HEK293 (cell line): ENCODE measurements around the gene PRM3.

ENCODE experiments used
- CTCF ChIA-PET: fragments of 350-600 bp; formaldehyde crosslinking; extraction: SDS; loops from one replicate; lab custom pipeline; 2021; ENCODE audit warnings: antibody characterized with exemption; lab: Yijun Ruan, JAX
- POLR2A ChIA-PET: fragments of 300-600 bp; formaldehyde crosslinking; extraction: SDS; loops from one replicate; lab custom pipeline; 2020; ENCODE audit warnings: antibody characterized with exemption, inconsistent platforms; lab: Yijun Ruan, JAX
- H3K27ac ChIP-seq: fragments of 200-500 bp; sonication (Bioruptor generic); 2 replicates; pipeline ENCODE4 v1.5.1; 2014; ENCODE audit warnings: low read depth, low read length, control low read depth, inconsistent platforms; ENCODE audit errors: extremely low read depth
- H3K36me3 ChIP-seq, 2 experiments: fragments of 200-500 bp in 1 of 2; sonication (Bioruptor generic) in 1 of 2; 1 replicate in 1 of 2; 2 replicates in 1 of 2; pipeline ENCODE4 v1.5.1; 2014 to 2017; ENCODE audit warnings: inconsistent platforms in 2 of 2, low read length in 2 of 2; ENCODE audit not compliant: control insufficient read depth in 2 of 2, insufficient read depth in 1 of 2
- H3K4me1 ChIP-seq: fragments of 200-500 bp; sonication (Bioruptor generic); 2 replicates; pipeline ENCODE4 v1.5.1; 2014; ENCODE audit warnings: mild to moderate bottlenecking, low read length, inconsistent platforms; ENCODE audit not compliant: control insufficient read depth, insufficient read depth
- H3K4me3 ChIP-seq: 2 replicates; pipeline ENCODE4 v1.5.1; 2011; ENCODE audit warnings: low read depth, mild to moderate bottlenecking, control low read depth, low read length, moderate library complexity
- H3K9me3 ChIP-seq: fragments of 200-500 bp; sonication (Bioruptor generic); 2 replicates; pipeline ENCODE4 v1.5.1; 2014; ENCODE audit warnings: low read depth, low read length, inconsistent platforms; ENCODE audit not compliant: control insufficient read depth, insufficient read depth
- IKZF3 ChIP-seq: fragments of 450-650 bp; IDR thresholded peaks from 2 replicates; pipeline ENCODE4 v1.5.0; 2018; ENCODE audit warnings: missing biosample characterization, mild to moderate bottlenecking, missing genetic modification characterization, moderate library complexity
- MYNN ChIP-seq: fragments of 450-650 bp; formaldehyde crosslinking; IDR thresholded peaks from 2 replicates; pipeline ENCODE4 v1.5.1; 2016; ENCODE audit warnings: missing biosample characterization, missing genetic modification characterization, borderline replicate concordance
- MZF1 ChIP-seq: fragments of 450-650 bp; formaldehyde crosslinking; IDR thresholded peaks from 2 replicates; pipeline ENCODE4 v1.5.1; 2017; ENCODE audit warnings: missing biosample characterization, missing genetic modification characterization, borderline replicate concordance
- ZNF157 ChIP-seq: fragments of 450-650 bp; formaldehyde crosslinking; IDR thresholded peaks from 2 replicates; pipeline ENCODE4 v1.5.1; 2016; ENCODE audit warnings: missing biosample characterization, missing genetic modification characterization
- ZNF16 ChIP-seq: fragments of 450-650 bp; formaldehyde crosslinking; IDR thresholded peaks from 2 replicates; pipeline ENCODE4 v1.5.1; 2016; ENCODE audit warnings: low read depth, missing biosample characterization, missing genetic modification characterization
- ZNF169 ChIP-seq: fragments of 450-650 bp; formaldehyde crosslinking; IDR thresholded peaks from 2 replicates; pipeline ENCODE4 v1.5.1; 2016; ENCODE audit warnings: missing biosample characterization, missing genetic modification characterization
- ZNF19 ChIP-seq: fragments of 450-650 bp; formaldehyde crosslinking; IDR thresholded peaks from 2 replicates; pipeline ENCODE4; 2016; ENCODE audit warnings: missing biosample characterization, missing genetic modification characterization, low read depth
- ZNF354C ChIP-seq: fragments of 450-650 bp; formaldehyde crosslinking; IDR thresholded peaks from 2 replicates; pipeline ENCODE4 v1.5.1; 2016; ENCODE audit warnings: missing biosample characterization, missing genetic modification characterization, low read depth, borderline replicate concordance
- ZNF37A ChIP-seq: fragments of 450-650 bp; IDR thresholded peaks from 2 replicates; pipeline ENCODE4 v1.5.1; 2018; ENCODE audit warnings: missing biosample characterization, missing genetic modification characterization
- ZNF433 ChIP-seq: fragments of 450-650 bp; formaldehyde crosslinking; IDR thresholded peaks from 2 replicates; pipeline ENCODE4 v1.5.1; 2016; ENCODE audit warnings: missing biosample characterization, missing genetic modification characterization, low read depth
- ZNF501 ChIP-seq: fragments of 450-650 bp; formaldehyde crosslinking; IDR thresholded peaks from 2 replicates; pipeline ENCODE4 v1.5.1; 2016; ENCODE audit warnings: missing biosample characterization, missing genetic modification characterization
- ZNF544 ChIP-seq: fragments of 450-650 bp; formaldehyde crosslinking; IDR thresholded peaks from 2 replicates; pipeline ENCODE4 v1.5.0; 2017; ENCODE audit warnings: missing biosample characterization, missing genetic modification characterization
- ZNF555 ChIP-seq: fragments of 450-650 bp; formaldehyde crosslinking; conservative IDR thresholded peaks from 2 replicates; pipeline ENCODE4 v1.5.1; 2017; ENCODE audit warnings: missing biosample characterization, mild to moderate bottlenecking, missing genetic modification characterization, inconsistent platforms
- ZNF664 ChIP-seq: fragments of 450-650 bp; formaldehyde crosslinking; IDR thresholded peaks from 2 replicates; pipeline ENCODE4 v1.5.1; 2016; ENCODE audit warnings: missing biosample characterization, missing genetic modification characterization
- ZNF777 ChIP-seq: fragments of 450-650 bp; formaldehyde crosslinking; IDR thresholded peaks from 2 replicates; pipeline ENCODE4 v1.5.1; 2017; ENCODE audit warnings: missing biosample characterization, missing genetic modification characterization, borderline replicate concordance
- ZNF843 ChIP-seq: fragments of 450-650 bp; formaldehyde crosslinking; IDR thresholded peaks from 2 replicates; pipeline ENCODE4 v1.5.1; 2016; ENCODE audit warnings: missing biosample characterization, missing genetic modification characterization
- ZSCAN16 ChIP-seq: fragments of 450-650 bp; formaldehyde crosslinking; IDR thresholded peaks from 2 replicates; pipeline ENCODE4 v1.5.1; 2016; ENCODE audit warnings: missing biosample characterization, missing genetic modification characterization
- ZSCAN23 ChIP-seq: fragments of 450-650 bp; formaldehyde crosslinking; IDR thresholded peaks from 2 replicates; pipeline ENCODE4 v1.5.1; 2016; ENCODE audit warnings: missing biosample characterization, missing genetic modification characterization
- TF ChIP-seq, protein P1 (sequence below): fragments of 450-650 bp; formaldehyde crosslinking; IDR thresholded peaks from 2 replicates; pipeline ENCODE4 v1.5.1; 2017; ENCODE audit warnings: missing biosample characterization, missing genetic modification characterization
- TF ChIP-seq, protein P2 (sequence below): fragments of 450-650 bp; formaldehyde crosslinking; IDR thresholded peaks from 2 replicates; pipeline ENCODE4 v1.5.1; 2016; ENCODE audit warnings: missing biosample characterization, missing genetic modification characterization
- TF ChIP-seq, protein P3 (sequence below): fragments of 450-650 bp; formaldehyde crosslinking; IDR thresholded peaks from 2 replicates; pipeline ENCODE4 v1.5.1; 2016; ENCODE audit warnings: missing biosample characterization, missing genetic modification characterization
- TF ChIP-seq, protein P4 (sequence below): fragments of 450-650 bp; formaldehyde crosslinking; IDR thresholded peaks from 2 replicates; pipeline ENCODE4 v1.5.1; 2016; ENCODE audit warnings: missing biosample characterization, missing genetic modification characterization
- TF ChIP-seq, protein P5 (sequence below): fragments of 450-650 bp; formaldehyde crosslinking; IDR thresholded peaks from 2 replicates; pipeline ENCODE4 v1.5.1; 2016; ENCODE audit warnings: missing biosample characterization, missing genetic modification characterization
- TF ChIP-seq, protein P6 (sequence below): fragments of 450-650 bp; formaldehyde crosslinking; IDR thresholded peaks from 2 replicates; pipeline ENCODE4 v1.5.1; 2017; ENCODE audit warnings: missing biosample characterization, missing genetic modification characterization
- TF ChIP-seq, protein P7 (sequence below): fragments of 450-650 bp; formaldehyde crosslinking; IDR thresholded peaks from 2 replicates; pipeline ENCODE4; 2016; ENCODE audit warnings: missing biosample characterization, missing genetic modification characterization

PRM3 gene

DNA sequence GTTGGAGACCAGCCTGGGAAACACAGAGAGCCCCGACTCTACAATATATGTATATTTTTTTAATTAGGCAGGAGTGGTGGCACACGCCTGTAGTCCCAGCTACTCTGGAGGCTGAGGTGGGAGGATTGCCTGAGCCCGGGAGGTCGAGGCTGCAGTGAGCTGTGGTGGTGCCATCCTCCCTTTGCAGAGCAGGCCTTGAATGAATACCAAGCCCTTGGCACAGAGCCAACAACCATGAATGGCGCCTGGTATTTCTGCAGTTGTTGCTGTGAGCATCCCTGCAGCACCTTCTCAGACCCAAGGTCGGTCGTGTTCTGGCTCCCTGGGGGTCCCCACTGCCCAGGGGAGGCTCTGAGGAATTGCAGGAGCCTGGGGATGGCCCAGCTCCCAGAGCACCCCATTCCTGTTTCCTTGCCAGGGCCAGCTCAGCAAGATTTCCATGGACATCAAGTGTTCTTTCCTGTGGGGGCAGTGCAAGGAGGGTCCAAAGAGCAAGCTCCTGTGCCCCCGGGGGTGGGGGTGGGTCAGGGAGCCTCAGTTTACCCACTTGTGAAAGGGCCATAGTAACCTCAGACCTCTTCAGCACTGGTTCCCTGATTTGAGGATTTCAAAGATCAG lies 46.2 kb upstream of the PRM3 start:
- no peak overlapping the region for H3K27ac ChIP-seq
- no peaks in the 10 kb centered on the region for H3K36me3 ChIP-seq
- POLR2A ChIA-PET, result no interaction called here
- H3K4me3 ChIP-seq, result no peak overlapping the region
- CTCF ChIA-PET, result interaction anchor here (1.0 kb wide), 1 partner anchor 355 kb away, joined by 3 read pairs; no protein-coding TSS in a partner anchor
- H3K9me3 ChIP-seq, result no peaks in the 10 kb centered on the region
- H3K4me1 ChIP-seq, result no peaks in the 10 kb centered on the region
- TF ChIP-seq, protein P1, sequence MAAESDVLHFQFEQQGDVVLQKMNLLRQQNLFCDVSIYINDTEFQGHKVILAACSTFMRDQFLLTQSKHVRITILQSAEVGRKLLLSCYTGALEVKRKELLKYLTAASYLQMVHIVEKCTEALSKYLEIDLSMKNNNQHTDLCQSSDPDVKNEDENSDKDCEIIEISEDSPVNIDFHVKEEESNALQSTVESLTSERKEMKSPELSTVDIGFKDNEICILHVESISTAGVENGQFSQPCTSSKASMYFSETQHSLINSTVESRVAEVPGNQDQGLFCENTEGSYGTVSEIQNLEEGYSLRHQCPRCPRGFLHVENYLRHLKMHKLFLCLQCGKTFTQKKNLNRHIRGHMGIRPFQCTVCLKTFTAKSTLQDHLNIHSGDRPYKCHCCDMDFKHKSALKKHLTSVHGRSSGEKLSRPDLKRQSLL, result no peak
- TF ChIP-seq, protein P2, sequence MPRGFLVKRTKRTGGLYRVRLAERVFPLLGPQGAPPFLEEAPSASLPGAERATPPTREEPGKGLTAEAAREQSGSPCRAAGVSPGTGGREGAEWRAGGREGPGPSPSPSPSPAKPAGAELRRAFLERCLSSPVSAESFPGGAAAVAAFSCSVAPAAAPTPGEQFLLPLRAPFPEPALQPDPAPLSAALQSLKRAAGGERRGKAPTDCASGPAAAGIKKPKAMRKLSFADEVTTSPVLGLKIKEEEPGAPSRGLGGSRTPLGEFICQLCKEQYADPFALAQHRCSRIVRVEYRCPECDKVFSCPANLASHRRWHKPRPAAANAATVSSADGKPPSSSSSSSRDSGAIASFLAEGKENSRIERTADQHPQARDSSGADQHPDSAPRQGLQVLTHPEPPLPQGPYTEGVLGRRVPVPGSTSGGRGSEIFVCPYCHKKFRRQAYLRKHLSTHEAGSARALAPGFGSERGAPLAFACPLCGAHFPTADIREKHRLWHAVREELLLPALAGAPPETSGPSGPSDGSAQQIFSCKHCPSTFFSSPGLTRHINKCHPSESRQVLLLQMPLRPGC (tag by site-specific recombination), result no peak
- TF ChIP-seq, protein P3, sequence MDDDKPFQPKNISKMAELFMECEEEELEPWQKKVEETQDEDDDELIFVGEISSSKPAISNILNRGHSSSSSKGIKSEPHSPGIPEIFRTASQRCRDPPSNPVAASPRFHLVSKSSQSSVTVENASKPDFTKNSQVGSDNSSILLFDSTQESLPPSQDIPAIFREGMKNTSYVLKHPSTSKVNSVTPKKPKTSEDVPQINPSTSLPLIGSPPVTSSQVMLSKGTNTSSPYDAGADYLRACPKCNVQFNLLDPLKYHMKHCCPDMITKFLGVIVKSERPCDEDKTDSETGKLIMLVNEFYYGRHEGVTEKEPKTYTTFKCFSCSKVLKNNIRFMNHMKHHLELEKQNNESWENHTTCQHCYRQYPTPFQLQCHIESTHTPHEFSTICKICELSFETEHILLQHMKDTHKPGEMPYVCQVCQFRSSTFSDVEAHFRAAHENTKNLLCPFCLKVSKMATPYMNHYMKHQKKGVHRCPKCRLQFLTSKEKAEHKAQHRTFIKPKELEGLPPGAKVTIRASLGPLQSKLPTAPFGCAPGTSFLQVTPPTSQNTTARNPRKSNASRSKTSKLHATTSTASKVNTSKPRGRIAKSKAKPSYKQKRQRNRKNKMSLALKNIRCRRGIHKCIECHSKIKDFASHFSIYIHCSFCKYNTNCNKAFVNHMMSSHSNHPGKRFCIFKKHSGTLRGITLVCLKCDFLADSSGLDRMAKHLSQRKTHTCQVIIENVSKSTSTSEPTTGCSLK, result no peak
- TF ChIP-seq, protein P4, sequence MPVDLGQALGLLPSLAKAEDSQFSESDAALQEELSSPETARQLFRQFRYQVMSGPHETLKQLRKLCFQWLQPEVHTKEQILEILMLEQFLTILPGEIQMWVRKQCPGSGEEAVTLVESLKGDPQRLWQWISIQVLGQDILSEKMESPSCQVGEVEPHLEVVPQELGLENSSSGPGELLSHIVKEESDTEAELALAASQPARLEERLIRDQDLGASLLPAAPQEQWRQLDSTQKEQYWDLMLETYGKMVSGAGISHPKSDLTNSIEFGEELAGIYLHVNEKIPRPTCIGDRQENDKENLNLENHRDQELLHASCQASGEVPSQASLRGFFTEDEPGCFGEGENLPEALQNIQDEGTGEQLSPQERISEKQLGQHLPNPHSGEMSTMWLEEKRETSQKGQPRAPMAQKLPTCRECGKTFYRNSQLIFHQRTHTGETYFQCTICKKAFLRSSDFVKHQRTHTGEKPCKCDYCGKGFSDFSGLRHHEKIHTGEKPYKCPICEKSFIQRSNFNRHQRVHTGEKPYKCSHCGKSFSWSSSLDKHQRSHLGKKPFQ (tag by site-specific recombination), result no peak
- no peak for TF ChIP-seq MYNN (tag by site-specific recombination)
- TF ChIP-seq ZNF501 (tag by site-specific recombination), result no peak
- TF ChIP-seq MZF1 (tag by site-specific recombination), result no peak
- no peak for TF ChIP-seq ZNF157 (tag by site-specific recombination)
- no peak for TF ChIP-seq ZNF777
- TF ChIP-seq, protein P5, sequence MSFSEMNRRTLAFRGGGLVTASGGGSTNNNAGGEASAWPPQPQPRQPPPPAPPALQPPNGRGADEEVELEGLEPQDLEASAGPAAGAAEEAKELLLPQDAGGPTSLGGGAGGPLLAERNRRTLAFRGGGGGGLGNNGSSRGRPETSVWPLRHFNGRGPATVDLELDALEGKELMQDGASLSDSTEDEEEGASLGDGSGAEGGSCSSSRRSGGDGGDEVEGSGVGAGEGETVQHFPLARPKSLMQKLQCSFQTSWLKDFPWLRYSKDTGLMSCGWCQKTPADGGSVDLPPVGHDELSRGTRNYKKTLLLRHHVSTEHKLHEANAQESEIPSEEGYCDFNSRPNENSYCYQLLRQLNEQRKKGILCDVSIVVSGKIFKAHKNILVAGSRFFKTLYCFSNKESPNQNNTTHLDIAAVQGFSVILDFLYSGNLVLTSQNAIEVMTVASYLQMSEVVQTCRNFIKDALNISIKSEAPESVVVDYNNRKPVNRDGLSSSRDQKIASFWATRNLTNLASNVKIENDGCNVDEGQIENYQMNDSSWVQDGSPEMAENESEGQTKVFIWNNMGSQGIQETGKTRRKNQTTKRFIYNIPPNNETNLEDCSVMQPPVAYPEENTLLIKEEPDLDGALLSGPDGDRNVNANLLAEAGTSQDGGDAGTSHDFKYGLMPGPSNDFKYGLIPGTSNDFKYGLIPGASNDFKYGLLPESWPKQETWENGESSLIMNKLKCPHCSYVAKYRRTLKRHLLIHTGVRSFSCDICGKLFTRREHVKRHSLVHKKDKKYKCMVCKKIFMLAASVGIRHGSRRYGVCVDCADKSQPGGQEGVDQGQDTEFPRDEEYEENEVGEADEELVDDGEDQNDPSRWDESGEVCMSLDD, result no peak
- TF ChIP-seq ZNF843 (tag by site-specific recombination), result no peak
- no peak for TF ChIP-seq ZNF16 (tag by site-specific recombination)
- no peak for TF ChIP-seq ZNF19 (tag by site-specific recombination)
- TF ChIP-seq ZNF169 (tag by site-specific recombination), result no peak
- TF ChIP-seq IKZF3 (tag by site-specific recombination), result no peak
- peak; percentile 30; the same call in 1 of the 2 replicates for TF ChIP-seq ZNF37A (tag by site-specific recombination)
- TF ChIP-seq, protein P6, sequence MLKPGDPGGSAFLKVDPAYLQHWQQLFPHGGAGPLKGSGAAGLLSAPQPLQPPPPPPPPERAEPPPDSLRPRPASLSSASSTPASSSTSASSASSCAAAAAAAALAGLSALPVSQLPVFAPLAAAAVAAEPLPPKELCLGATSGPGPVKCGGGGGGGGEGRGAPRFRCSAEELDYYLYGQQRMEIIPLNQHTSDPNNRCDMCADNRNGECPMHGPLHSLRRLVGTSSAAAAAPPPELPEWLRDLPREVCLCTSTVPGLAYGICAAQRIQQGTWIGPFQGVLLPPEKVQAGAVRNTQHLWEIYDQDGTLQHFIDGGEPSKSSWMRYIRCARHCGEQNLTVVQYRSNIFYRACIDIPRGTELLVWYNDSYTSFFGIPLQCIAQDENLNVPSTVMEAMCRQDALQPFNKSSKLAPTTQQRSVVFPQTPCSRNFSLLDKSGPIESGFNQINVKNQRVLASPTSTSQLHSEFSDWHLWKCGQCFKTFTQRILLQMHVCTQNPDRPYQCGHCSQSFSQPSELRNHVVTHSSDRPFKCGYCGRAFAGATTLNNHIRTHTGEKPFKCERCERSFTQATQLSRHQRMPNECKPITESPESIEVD (tag by site-specific recombination), result no peak
- no peak for TF ChIP-seq ZSCAN23
- no peak for TF ChIP-seq ZNF354C (tag by site-specific recombination)
- TF ChIP-seq ZSCAN16 (tag by site-specific recombination), result no peak
- TF ChIP-seq ZNF544, result peak; percentile 89
- no peak for TF ChIP-seq ZNF664 (tag by site-specific recombination)
- TF ChIP-seq ZNF555 (tag by site-specific recombination), result no peak
- no peak for TF ChIP-seq ZNF433
- TF ChIP-seq, protein P7, sequence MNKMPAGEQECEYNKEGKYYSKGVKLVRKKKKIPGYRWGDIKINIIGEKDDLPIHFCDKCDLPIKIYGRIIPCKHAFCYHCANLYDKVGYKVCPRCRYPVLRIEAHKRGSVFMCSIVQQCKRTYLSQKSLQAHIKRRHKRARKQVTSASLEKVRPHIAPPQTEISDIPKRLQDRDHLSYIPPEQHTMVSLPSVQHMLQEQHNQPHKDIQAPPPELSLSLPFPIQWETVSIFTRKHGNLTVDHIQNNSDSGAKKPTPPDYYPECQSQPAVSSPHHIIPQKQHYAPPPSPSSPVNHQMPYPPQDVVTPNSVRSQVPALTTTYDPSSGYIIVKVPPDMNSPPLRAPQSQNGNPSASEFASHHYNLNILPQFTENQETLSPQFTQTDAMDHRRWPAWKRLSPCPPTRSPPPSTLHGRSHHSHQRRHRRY (tag by site-specific recombination), result no peak
